A549 treated with AZD2906 at 1 μM for 4 hours (cell line): Measurements from ENCODE around the gene CHORDC1. TPM values are rescaled to one million over a fixed set of nuclear protein-coding genes. Genes with fewer than 3 reads are reported as not detected.

Source experiments
- total RNA-seq: library from RNA; stranded (reverse); fragments of 200-300 nt; extraction: Qiagen RNA extraction; gene quantifications from 5 replicates; pipeline ENCODE4 v1.2.3, GENCODE V29; 2022

The CHORDC1 gene
- 63.3 to 99.3 TPM (median 71.6 TPM) in 5 replicates for total RNA-seq

GRCh38 chr11:90222459-90223247, at the start of gene CHORDC1:
TSS of gene CHORDC1 (minus strand) at chr11:90223049. CDS start at chr11:90222954, 95 bp downstream.

Other genes starting within 250 kb of the CHORDC1 start
- 0.06 to 0.07 TPM in 2 of 5 replicates, not detected in the others for gene TRIM49C, start 191.9 kb downstream of the CHORDC1 start, total RNA-seq
- gene UBTFL1, start 137.1 kb downstream of the CHORDC1 start, total RNA-seq, result not detected in 5 replicates
- 0.02 TPM in 1 of 5 replicates, not detected in the others for gene NAALAD2, start 88.4 kb downstream of the CHORDC1 start, total RNA-seq